IPS-20b (cell line): Measurements from ENCODE around the gene DEFB132.

Experiments
- H3K27ac ChIP-seq: one replicate; pipeline ENCODE4 v1.5.1; 2013; ENCODE audit warnings: low read length
- H3K27me3 ChIP-seq: 2 replicates; pipeline ENCODE4 v1.6.1; 2013; ENCODE audit warnings: mild to moderate bottlenecking, low read length, inconsistent platforms; ENCODE audit not compliant: insufficient read depth
- H3K36me3 ChIP-seq: 2 replicates; pipeline ENCODE4 v1.6.1; 2013; ENCODE audit warnings: low read depth, mild to moderate bottlenecking, inconsistent platforms, low read length, moderate library complexity; ENCODE audit not compliant: insufficient read depth
- H3K4me1 ChIP-seq: 2 replicates; pipeline ENCODE4 v1.6.1; 2013; ENCODE audit warnings: mild to moderate bottlenecking, control low read depth, inconsistent platforms, low read length, moderate library complexity; ENCODE audit not compliant: insufficient read depth
- H3K4me3 ChIP-seq: 2 replicates; pipeline ENCODE4 v1.5.1; 2013; ENCODE audit warnings: mild to moderate bottlenecking, low read length, inconsistent platforms
- H3K9ac ChIP-seq: 2 replicates; pipeline ENCODE4 v1.6.1; 2013; ENCODE audit warnings: low read depth, mild to moderate bottlenecking, inconsistent platforms, low read length, moderate library complexity
- H3K9me3 ChIP-seq: 2 replicates; pipeline ENCODE4 v1.6.1; 2013; ENCODE audit warnings: mild to moderate bottlenecking, low read depth, low read length, inconsistent platforms; ENCODE audit not compliant: insufficient read depth

The DEFB132 gene

GRCh38 chr20:300345-300990, 42.9 kb downstream of the DEFB132 start:
- Histone ChIP-seq H3K4me1 (peaks cover 30% of the 10 kb centered on the region; the same call in 1 of the 2 replicates), H3K9ac (peak overlapping the region; percentile 96; the same call in 1 of the 2 replicates), H3K9me3 (no peaks in the 10 kb centered on the region), H3K27ac (peak overlapping the region; percentile 75), H3K4me3 (peak overlapping the region; percentile 95), H3K36me3 (peaks cover 3% of the 10 kb centered on the region; the same call in 1 of the 2 replicates), H3K27me3 (peaks cover 13% of the 10 kb centered on the region)

GRCh38 chr20:301886-302848, 44.6 kb downstream of the DEFB132 start:
- Histone ChIP-seq H3K9ac (peak overlapping the region; percentile 96; the same call in 1 of the 2 replicates), H3K27me3 (no peaks in the 10 kb centered on the region), H3K27ac (peak overlapping the region; percentile 75)

GRCh38 chr20:305745-306144, 48.2 kb downstream of the DEFB132 start:
- no peaks in the 10 kb centered on the region for H3K27me3 ChIP-seq

More at GRCh38 chr20:301886-302848, 44.6 kb downstream of the DEFB132 start:
- Histone ChIP-seq H3K4me1 (peaks cover 30% of the 10 kb centered on the region; the same call in 1 of the 2 replicates), H3K9me3 (no peaks in the 10 kb centered on the region), H3K36me3 (peaks cover 3% of the 10 kb centered on the region; the same call in 1 of the 2 replicates), H3K4me3 (peak overlapping the region; percentile 41; the same call in 1 of the 2 replicates)

DNA sequence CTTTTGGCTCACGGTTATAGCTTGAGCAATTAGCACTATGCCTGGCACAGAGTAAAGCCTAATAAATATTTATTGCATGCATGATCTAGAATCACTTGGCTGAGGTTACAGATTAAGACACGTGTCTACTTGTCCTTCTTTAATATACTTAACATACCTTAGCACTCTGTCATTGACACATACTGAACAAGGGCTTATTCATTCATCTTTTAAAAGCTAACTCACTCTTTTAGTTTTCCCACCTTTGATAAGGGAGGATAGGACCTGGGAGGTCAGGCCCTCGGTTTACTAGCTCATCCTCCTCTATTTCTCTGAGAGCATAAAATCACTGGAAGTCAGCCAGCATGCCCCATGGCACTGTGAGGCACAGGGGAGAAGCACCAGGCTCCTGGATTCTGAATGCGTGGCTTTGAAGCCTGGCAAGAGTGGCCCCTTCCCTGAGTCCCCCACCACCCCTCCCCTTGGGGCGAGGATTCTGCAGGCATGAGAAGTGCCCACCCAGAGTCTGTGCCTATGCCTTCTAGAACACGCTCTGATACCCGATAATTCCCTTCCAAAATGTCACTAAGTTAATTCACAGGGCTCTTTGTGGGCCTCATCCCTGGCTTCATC, 51.0 kb downstream of the DEFB132 start:
- no peaks in the 10 kb centered on the region for H3K27me3 ChIP-seq
- peak overlapping the region; percentile 6 for H3K27ac ChIP-seq
- H3K9ac ChIP-seq: peak overlapping the region; percentile 75; the same call in 1 of the 2 replicates
- H3K36me3 ChIP-seq: no peaks in the 10 kb centered on the region
- no peaks in the 10 kb centered on the region for H3K9me3 ChIP-seq
- peak overlapping the region; percentile 72; the same call in 1 of the 2 replicates for H3K4me3 ChIP-seq
- peaks cover 12% of the 10 kb centered on the region; the same call in 1 of the 2 replicates for H3K4me1 ChIP-seq

More at GRCh38 chr20:305745-306144, 48.2 kb downstream of the DEFB132 start:
- Histone ChIP-seq H3K36me3 (no peaks in the 10 kb centered on the region), H3K27ac (no peak overlapping the region), H3K9me3 (no peaks in the 10 kb centered on the region), H3K4me3 (no peak overlapping the region), H3K9ac (no peak overlapping the region), H3K4me1 (peaks cover 28% of the 10 kb centered on the region; the same call in 1 of the 2 replicates)

GRCh38 chr20:309306-309840, 51.8 kb downstream of the DEFB132 start:
- H3K9me3 ChIP-seq: no peaks in the 10 kb centered on the region
- peak overlapping the region; percentile 72 for H3K4me3 ChIP-seq
- H3K36me3 ChIP-seq: no peaks in the 10 kb centered on the region
- H3K27me3 ChIP-seq: no peaks in the 10 kb centered on the region
- H3K4me1 ChIP-seq: peaks cover 12% of the 10 kb centered on the region; the same call in 1 of the 2 replicates
- peak overlapping the region; percentile 62 for H3K27ac ChIP-seq
- peak overlapping the region; percentile 75; the same call in 1 of the 2 replicates for H3K9ac ChIP-seq

DNA sequence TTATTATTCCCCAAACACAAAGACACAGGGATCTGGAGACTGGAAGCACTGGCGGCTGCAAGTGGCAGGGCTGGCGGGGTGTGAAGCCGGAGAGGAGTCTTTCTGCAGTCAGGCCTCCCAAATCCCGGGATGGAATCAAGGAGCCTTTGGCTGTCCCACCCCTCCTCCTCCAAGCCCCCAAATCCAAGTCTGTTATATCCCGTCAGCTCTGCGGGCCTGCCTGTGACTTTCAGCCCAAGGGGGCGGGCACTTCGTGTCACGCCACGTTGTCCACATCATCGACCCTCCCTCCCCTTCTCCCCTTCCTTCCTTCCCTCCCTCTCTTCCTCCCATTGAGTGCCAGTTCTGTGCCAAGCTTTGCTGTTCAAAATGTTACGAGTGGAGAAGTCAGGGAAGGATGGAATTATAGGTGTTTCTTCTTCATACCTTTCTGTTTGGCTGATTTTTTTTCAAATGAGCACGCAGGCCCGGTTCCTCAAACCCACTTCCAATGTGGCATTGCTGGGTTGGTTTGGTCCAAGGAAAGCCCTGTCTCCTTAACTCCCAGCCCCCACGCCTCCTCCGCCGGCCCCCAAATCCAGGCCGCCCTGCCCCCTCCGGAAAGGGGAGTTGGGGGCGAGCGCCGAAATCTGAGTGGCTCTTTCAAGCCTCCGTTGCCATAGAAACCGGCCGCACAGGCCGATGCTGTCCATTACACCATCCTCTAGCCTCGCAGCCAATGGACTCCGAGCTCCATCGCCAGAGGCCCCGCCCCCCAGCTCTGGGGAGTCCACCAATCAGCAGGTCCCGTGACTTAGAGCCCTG, 52.5 kb downstream of the DEFB132 start:
- peak overlapping the region; percentile 75; the same call in 1 of the 2 replicates for H3K9ac ChIP-seq
- H3K4me1 ChIP-seq: peaks cover 12% of the 10 kb centered on the region; the same call in 1 of the 2 replicates
- H3K9me3 ChIP-seq: no peaks in the 10 kb centered on the region
- H3K27me3 ChIP-seq: no peaks in the 10 kb centered on the region
- H3K4me3 ChIP-seq: peak overlapping the region; percentile 72
- H3K36me3 ChIP-seq: no peaks in the 10 kb centered on the region
- H3K27ac ChIP-seq: peak overlapping the region; percentile 62

DNA sequence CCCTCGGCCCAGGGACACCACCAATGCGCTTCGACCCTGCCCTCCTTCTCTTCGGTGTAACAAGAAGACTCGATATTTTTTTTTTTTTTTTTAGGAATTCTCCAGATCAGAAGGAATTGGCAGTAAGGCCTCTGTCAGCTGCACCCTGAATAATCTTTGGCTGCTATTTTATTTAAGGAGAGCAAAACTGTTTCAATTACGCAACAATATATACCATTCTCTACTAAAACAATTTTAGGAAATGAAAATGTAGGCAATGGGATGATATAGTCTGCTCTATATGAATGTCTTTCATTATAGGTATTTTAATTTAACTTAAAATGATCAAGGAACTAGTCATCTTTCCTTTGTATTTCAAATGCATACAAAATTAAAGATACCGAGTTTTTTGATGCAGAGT, 53.1 kb downstream of the DEFB132 start:
- H3K27me3 ChIP-seq: no peaks in the 10 kb centered on the region
- H3K9ac ChIP-seq: peak overlapping the region; percentile 35; the same call in 1 of the 2 replicates
- H3K9me3 ChIP-seq: no peaks in the 10 kb centered on the region
- H3K4me1 ChIP-seq: peaks cover 12% of the 10 kb centered on the region; the same call in 1 of the 2 replicates
- no peak overlapping the region for H3K27ac ChIP-seq
- no peaks in the 10 kb centered on the region for H3K36me3 ChIP-seq
- peak overlapping the region; percentile 19; the same call in 1 of the 2 replicates for H3K4me3 ChIP-seq
